T47D (cell line): ENCODE measurements around the gene ENOX1.

ENCODE experiments used
- DNase-seq, 2 experiments: peaks; one replicate each; pipeline versions ENCODE4 v3.0.0 to v3.0.0-alpha.2; 2011 to 2012; ENCODE audit warnings: low read depth in 1 of 2, low spot score in 1 of 2
- JUND ChIP-seq: IDR thresholded peaks from 2 replicates; pipeline ENCODE4 v1.6.1; 2012; ENCODE audit warnings: low read depth
- in situ Hi-C: cut with HindIII; loops from 2 replicates; pipeline ENCODE4 v1.10.0; 2016; ENCODE audit warnings: low sequenced_read_pairs, low pct_unique_long_range_greater_than_20kb

ENOX1 gene

GRCh38 chr13:43587376-43587775 is 199.4 kb downstream of the ENOX1 start:
- no peak for DNase-seq
- TF ChIP-seq JUND: no peak
- in situ Hi-C loops: no loop called here

GRCh38 chr13:43584751-43585150 is 202.0 kb downstream of the ENOX1 start:
- in situ Hi-C loops: no loop called here
- no peak for DNase-seq
- no peak for TF ChIP-seq JUND

GRCh38 chr13:43583321-43583720 is 203.5 kb downstream of the ENOX1 start:
- in situ Hi-C loops: no loop called here
- no peak for DNase-seq
- no peak for TF ChIP-seq JUND

- no peak for DNase-seq
- in situ Hi-C loops: no loop called here
- TF ChIP-seq JUND: no peak
Measured at GRCh38 chr13:43580280-43580679, 206.5 kb downstream of the ENOX1 start.

- TF ChIP-seq JUND: no peak
- no peak for DNase-seq
- in situ Hi-C loops: no loop called here
Measured at GRCh38 chr13:43579321-43579720, 207.5 kb downstream of the ENOX1 start.

GRCh38 chr13:43574605-43575004 is 212.2 kb downstream of the ENOX1 start:
- no peak for TF ChIP-seq JUND
- DNase-seq: no peak
- in situ Hi-C loops: no loop called here

GRCh38 chr13:43573802-43574514 is 212.8 kb downstream of the ENOX1 start:
- DNase-seq: no peak
- in situ Hi-C loops: no loop called here
- TF ChIP-seq JUND: no peak

GRCh38 chr13:43573361-43573740 is 213.4 kb downstream of the ENOX1 start:
- peak in 1 of 2 experiments; percentile 55 for DNase-seq
- in situ Hi-C loops: no loop called here
- no peak for TF ChIP-seq JUND

- in situ Hi-C loops: no loop called here
- DNase-seq: peak in 1 of 2 experiments; percentile 15
Measured at GRCh38 chr13:43572656-43573360, 214.0 kb downstream of the ENOX1 start.

GRCh38 chr13:43569658-43570057 is 217.1 kb downstream of the ENOX1 start:
- no peak for TF ChIP-seq JUND
- in situ Hi-C loops: no loop called here
- DNase-seq: no peak

More at GRCh38 chr13:43572656-43573360, 214.0 kb downstream of the ENOX1 start:
- TF ChIP-seq JUND: no peak

- DNase-seq: peak in 1 of 2 experiments; percentile 2
- TF ChIP-seq JUND: no peak; the same call in 1 of the 2 replicates
- in situ Hi-C loops: no loop called here
Measured at GRCh38 chr13:43567608-43568007, 219.2 kb downstream of the ENOX1 start.

- no peak for DNase-seq
- in situ Hi-C loops: no loop called here
- TF ChIP-seq JUND: no peak
Measured at GRCh38 chr13:43564952-43565351, 221.8 kb downstream of the ENOX1 start.

GRCh38 chr13:43561081-43561480 is 225.7 kb downstream of the ENOX1 start:
- no peak for DNase-seq
- no peak for TF ChIP-seq JUND
- in situ Hi-C loops: no loop called here
